ENCODE results near the gene CEP295NL. TPM values are rescaled to one million over a fixed set of nuclear protein-coding genes. Genes with fewer than 3 reads are reported as not detected.

Gene CEP295NL
- total and polyA plus RNA-seq, 12 donors: 0.04 to 2.6 (median 0.82) TPM

GRCh38 chr17:78933959-78934568 is 31.1 kb upstream of the CEP295NL start:
- Histone ChIP-seq H3K27ac (peak overlapping the region; percentile 69 to 88 (median 84)), H3K4me3 (peak overlapping the region in 7 of 10 donors; percentile 23 to 46 (median 39)), H3K27me3 (no peaks in the 10 kb centered on the region), H3K36me3 (no peaks in the 10 kb centered on the region), H3K9me3 (no peaks in the 10 kb centered on the region), H3K4me1 (peaks cover 11 to 42% (median 26%) of the 10 kb centered on the region in 9 donors)
- intact Hi-C loops (cut with DNase I): loop anchor here in 3 of 10 donors (5.0 kb wide), 2 partner anchors 38 to 52 kb away; no protein-coding TSS in a partner anchor
- DNase-seq (peak; percentile 92 to 94), ATAC-seq (peak; percentile 81 to 92 (median 89))
- WGBS, 2 donors: 3 to 4% methylated on average over 15 to 16 of the region's 16 CpGs
- TF ChIP-seq CTCF (IDR thresholded peaks at IDR 0.05): no peak

- Histone ChIP-seq H3K27ac (peak overlapping the region in 9 of 10 donors; percentile 69 to 88 (median 85)), H3K27me3 (no peaks in the 10 kb centered on the region), H3K4me3 (peak overlapping the region in 6 of 10 donors; percentile 23 to 46 (median 38)), H3K9me3 (no peaks in the 10 kb centered on the region), H3K36me3 (no peaks in the 10 kb centered on the region), H3K4me1 (peaks cover 11 to 42% (median 26%) of the 10 kb centered on the region in 9 donors)
- intact Hi-C loops (cut with DNase I): loop anchor here in 3 of 10 donors (5.0 kb wide), 2 partner anchors 39 to 51 kb away; no protein-coding TSS in a partner anchor
- WGBS, 2 donors: 67 to 75% methylated on average over 18 of the region's 18 CpGs
- TF ChIP-seq CTCF (IDR thresholded peaks at IDR 0.05): no peak
- ATAC-seq: peak in 7 of 8 donors; percentile 13 to 55 (median 39)
- peak in 1 of 2 donors; percentile 47 for DNase-seq
These were observed 30.3 kb upstream of the CEP295NL start for GRCh38 chr17:78933025-78933958.

GRCh38 chr17:78929908-78930775 is 27.1 kb upstream of the CEP295NL start:
- H3K9me3 ChIP-seq: no peaks in the 10 kb centered on the region
- TF ChIP-seq CTCF (IDR thresholded peaks at IDR 0.05): no peak
- no peak overlapping the region for H3K4me3 ChIP-seq
- DNase-seq: peak in 1 of 2 donors; percentile 47
- 46 to 56% methylated on average over 31 of the region's 31 CpGs for WGBS, 2 donors
- no peaks in the 10 kb centered on the region for H3K27me3 ChIP-seq
- H3K36me3 ChIP-seq: no peaks in the 10 kb centered on the region
- H3K4me1 ChIP-seq: peaks cover 11 to 36% (median 28%) of the 10 kb centered on the region in 9 donors
- intact Hi-C loops (cut with DNase I): loop anchor here in 6 of 10 donors (5.0 to 10.0 kb wide), 3 partner anchors 42 to 65 kb away; no protein-coding TSS in a partner anchor
- peak overlapping the region in 1 of 10 donors; percentile 26 for H3K27ac ChIP-seq
- no peak for ATAC-seq

Data from heart right ventricle (tissue), 16 donors.